Stimulated activated CD4-positive, alpha-beta T cell treated with anti-CD3 and anti-CD28 coated beads, Interleukin-2, amount 100 ng/mL, for 24 hours (primary cell): ENCODE results near the gene NOB1.
"Not testable (repeated sequence)": the region's sequence is repeated elsewhere in the genome, so short reads cannot be mapped to it uniquely, and the experiment has no call there.

ENCODE experiments used
- DNase-seq, 2 donors: peaks; one replicate each; pipeline ENCODE4 v3.0.0-alpha.2; 2020

Gene NOB1

DNA sequence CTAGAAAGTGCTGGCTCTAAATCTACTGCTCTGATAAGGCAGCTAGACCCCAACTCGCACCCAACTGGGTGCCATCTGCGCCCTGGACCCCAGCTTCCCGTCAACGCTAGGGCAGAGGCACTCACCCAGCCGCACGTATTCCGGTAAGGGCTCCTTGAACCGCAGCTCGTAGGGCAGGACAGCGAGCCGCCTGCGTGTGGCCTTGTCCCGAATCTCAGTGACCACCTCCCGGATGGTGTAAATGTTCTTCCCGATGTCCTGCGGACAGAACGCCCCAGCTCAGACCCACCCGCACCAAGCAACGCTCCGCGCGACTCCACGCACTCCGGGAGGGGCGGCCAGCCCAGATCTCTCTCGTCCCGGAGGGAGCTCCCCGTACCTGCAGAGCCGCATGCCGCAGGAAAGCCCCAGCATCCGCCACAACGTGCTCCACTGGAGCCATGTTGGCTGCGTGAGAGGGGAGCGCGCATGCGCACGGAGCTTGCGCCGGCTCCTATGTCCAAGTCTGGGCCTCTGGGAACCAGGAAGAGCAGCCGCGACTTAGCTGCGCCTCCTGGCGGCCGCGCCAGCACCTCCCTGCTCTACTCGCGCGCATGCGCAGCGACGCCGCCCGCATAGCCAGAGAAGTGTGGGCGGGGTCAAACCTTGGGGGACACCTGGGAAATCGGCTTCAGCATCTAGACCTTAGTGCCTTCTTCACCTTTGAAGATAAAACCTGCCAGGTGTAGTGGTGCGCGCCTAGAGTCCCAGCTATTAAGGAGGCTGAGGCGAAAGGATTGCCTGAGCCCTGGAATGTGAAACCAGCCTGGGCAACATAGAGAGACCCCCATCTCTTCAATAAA, at the start of gene NOB1:
NOB1 (minus strand) TSS at position 458 of the 842 bp plus-strand sequence; CDS start at position 442, 16 bp downstream.
- DNase-seq = peak; percentile 96 to 97

DNA sequence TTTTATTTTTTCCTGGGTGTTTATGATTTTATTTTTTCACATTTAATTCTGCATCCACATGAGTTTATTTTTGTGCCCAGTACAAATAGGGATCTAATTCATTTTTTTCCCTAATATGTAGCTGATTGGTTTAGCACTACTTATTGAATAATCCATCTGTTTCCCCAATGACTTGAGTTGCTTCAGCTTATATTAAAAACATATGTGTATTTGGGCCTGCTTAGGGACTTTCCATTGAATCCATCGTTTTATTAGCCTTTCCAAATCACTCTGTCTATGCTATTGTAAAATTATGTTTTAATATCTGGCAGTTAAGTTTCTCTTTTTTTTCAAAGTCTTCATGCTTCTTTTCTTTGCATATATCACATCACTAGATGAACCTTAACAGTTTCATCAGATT, 49.6 kb upstream of the NOB1 start:
- DNase-seq = no peak

DNA sequence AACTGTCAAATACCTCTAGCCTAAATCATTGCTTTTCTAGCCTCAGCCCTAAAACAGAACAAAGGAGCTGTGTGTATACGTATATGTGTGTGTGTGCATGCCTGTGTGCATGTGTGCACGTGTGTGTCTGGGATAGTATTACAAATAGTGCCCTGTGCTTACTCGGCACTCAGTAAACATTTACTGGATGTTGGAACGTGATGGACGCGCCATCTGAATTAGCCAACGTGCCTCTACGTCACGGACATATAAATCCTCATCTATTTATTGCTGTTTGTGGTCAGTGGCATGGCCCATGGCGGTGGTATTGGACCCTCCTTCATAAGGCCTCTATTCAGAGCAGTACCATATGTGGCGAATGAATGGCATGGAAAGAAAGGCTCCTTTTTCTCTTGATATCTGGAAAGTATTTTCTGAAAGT, 44.9 kb upstream of the NOB1 start:
- DNase-seq = no peak

DNA sequence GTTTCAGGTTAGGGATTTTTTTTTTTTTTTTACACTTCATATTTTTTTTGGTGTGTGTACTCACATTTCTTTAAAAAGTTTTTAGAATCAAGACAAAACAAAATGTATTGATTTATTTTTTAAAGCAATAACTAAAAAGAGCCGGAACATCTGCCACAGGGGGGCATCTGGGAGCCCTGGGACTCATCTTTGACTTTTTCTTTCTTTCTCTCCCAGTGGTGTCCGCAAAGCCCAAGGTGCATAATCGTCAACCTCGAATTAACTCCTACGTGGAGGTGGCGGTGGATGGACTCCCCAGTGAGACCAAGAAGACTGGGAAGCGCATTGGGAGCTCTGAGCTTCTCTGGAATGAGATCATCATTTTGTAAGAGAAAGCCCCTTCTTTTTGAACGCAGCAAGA, 43.7 kb upstream of the NOB1 start:
- DNase-seq = no peak

DNA sequence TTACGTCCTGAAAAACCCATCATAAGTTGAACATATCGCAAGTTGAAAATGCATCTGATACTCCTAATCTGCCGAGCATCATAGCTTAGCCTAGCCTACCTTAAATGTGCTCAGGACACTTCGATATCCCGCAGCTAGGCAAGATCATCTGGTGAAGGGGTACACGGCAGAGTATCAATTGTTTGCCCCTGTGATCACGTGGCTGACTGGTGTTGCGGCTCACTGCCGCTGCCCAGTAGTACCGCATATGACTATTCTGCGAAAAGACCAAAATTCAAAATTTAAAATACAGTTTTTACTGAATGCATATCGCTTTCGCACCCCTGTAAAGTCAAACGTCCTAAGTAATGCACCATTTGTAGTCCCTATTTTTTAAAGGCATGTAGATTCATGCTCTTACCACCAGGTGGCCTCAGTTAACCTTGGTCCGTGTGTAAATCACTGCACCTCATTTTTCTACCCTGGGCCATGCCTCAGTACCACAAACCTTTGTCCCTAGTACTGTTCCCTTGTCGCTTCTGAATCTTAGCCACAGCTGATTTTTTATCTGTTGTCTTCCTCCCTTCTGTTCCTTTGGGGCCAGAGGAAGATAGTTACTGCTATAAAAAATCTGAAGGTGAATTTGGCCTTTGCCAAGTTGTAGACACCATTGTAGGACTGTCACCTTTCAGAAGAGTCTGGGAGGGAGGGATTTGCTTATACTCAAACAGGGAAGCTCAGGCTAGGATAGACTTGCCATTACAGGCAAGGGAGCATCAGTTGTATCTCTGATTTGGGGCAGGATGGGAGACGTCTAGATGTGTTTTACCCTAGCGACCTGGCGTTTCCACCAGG, 41.8 kb upstream of the NOB1 start:
- DNase-seq = peak; percentile 8 to 21

DNA sequence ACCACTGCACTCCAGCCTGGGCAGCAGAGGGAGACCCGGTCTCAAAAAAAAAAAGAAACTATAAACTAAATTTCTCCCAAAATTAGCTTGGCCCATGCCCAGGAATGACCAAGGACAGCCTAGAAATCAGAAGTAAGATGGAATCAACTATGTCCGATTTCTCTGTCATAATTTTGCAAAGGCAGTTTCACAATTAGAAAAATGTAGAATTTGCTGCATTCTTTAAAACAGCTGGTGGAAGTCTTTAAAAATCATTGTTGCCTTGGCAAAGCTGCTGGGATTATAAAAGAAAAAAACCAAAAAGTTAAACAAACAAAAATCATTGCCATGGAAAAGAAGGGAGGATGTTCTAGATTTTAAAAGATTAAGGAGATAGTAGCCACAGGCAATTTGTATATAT, 39.8 kb upstream of the NOB1 start:
- no peak for DNase-seq

DNA sequence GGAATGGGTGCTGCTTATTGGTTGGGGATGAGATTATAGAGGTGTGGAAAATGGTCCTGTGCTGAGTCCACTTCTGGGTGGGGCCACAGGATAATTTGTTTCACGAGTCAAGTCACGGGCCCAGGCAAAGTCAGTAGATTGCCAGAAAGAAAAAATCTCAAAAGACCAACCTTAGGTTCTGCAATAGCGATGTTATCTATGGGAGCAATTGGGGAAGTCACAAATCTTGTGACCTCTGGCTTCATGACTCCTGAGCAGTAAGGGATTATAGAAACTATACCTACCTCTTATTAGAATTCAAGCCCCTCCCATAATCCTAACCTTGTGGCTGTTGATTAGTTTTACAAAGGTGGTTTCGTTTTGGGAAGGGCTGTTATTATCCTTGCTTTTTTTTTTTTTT, 38.8 kb upstream of the NOB1 start:
- no peak for DNase-seq

DNA sequence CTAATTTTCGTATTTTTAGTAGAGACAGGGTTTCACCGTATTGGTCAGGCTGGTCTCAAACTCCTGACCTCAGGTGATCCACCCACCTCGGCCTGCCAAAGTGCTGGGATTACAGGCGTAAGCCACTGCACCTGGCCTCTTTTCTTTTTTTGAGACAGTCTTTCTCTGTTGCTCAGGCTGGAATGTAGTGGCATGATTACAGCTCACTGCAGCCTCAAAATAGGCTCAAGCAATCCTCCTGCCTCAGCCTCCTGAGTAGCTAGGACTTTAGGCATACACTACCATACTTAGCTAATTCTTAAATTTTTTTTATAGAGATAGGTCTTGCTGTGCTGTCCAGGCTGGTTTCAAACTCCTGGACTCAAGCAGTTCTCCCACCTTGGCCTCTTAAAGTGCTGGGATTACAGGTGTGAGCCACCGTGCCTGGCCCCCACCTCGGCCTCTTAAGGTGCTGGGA, 36.7 kb upstream of the NOB1 start:
- not testable (repeated sequence) for DNase-seq

DNA sequence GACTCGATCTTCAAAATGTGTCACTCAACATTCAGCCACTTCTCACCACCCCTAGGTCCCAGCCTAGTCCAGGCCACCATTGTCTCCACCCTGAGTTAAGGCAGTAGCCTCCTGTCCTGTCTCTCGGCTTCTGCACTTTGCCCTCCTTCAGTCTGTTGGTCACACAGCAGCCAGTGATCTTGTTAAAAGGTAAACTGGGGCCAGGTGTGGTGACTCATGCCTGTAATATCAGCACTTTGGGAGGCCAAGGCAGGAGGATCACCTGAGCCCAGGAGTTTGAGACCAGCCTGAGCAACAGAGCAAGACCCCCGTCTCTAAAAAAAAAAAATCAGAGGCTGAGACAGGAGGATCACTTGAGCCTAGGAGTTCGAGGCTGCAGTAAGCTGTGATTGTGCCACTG, 33.2 kb upstream of the NOB1 start:
- no peak for DNase-seq

DNA sequence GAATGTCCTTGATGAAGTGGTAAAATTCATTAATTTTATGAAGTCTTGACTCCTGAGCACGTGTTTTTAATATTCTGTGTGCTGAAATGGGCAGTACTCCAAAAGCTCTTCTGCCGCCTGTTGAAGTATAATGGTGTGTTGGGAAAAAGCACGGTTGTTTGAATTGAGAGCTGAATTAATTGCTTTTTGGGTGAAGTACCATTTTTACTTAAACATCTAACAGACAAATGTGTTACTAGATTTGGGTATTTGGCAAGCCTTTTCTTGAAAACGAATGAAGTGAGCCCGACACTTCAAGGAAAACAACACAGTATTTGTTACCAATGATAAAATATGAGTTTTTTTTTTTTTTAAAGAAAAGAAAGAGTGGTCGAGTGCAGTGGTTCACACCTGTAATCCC, 29.9 kb upstream of the NOB1 start:
- no peak for DNase-seq

DNA sequence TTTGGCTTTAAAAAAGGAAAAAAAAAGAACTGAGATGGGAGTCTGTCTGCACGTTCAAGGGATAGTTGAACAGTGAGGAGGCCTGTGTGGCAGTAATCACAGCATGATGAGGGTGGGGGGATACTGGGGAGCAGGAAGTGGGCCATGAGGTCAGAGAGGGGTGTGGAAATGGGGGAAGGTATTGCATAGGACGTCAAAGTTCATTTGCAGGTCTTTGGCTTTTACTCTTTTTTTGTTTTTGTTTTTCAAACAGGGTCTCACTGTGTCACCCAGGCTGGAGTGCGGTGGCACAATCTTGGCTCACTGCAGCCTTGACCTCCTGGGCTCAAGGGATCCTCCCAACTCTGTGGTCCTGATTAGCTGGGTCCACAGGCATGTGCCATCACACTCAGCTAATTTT, 26.4 kb upstream of the NOB1 start:
- no peak for DNase-seq

DNA sequence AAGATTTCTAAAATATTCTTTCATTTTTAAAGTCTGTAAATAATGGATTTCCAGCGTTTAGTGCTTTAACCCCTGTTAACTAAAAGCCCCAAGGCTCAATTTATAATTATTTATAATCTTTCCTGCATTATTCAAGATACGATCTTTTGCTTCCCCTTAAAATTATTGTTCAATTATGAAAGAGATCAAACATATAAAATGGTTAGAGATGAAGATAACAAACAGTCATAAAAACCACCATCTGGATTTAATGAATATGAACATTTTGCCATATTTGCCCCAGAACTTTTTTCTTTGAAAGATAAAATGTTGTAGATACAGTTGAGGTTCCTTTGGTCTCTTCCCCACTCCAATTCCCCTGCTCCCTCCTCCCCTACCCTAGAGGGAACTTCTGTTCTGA, 25.0 kb upstream of the NOB1 start:
- no peak for DNase-seq

DNA sequence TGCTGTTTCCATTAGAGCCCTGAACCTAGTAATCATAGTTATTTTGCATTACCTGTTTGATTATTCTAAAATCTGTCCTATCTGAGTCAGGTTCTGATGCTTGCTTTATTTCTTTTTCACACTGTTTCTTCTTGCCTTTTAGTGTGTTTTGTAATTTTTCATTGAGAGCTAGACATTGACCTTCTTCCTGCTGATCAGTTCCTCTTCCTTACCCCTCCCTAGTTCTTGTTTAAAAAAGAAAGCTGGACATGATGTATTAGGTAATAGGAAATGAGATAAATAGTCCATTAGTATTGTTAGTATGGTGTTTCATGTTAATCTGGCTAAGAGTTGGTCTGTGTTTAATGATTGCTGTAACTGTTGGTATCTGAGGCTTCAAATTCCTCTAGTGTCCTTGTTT, 20.8 kb upstream of the NOB1 start:
- no peak for DNase-seq

DNA sequence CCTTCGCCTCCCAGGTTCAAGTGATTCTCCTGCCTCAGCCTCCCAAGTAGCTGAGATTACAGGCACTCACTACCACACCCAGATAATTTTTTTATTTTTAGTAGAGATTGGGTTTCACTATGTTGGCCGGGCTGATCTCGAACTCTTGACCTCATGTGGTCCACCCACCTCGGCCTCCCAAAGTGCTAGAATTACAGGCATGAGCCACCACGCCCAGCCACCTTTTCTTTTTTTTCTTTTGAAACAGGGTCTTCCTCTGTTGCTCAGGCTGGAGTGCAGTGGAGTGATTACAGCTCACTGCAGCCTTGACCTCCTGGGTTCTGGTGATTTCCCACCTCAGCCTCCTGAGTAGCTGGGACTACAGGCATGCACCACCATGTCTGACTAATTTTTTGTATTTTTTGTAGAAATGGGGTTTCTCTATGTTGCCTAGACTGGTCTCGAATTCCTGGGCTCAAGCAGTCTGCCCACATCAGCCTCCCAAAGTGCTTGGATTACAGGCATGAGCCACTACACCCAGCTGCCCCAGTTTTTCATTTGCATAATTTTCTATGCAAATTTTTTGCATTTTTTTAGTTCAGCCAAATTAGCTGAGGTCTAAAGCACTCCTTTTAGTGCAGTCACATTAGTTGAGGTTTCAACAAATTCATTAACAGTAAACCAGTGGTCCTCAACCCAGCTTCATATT, 18.7 kb upstream of the NOB1 start:
- DNase-seq = no peak

DNA sequence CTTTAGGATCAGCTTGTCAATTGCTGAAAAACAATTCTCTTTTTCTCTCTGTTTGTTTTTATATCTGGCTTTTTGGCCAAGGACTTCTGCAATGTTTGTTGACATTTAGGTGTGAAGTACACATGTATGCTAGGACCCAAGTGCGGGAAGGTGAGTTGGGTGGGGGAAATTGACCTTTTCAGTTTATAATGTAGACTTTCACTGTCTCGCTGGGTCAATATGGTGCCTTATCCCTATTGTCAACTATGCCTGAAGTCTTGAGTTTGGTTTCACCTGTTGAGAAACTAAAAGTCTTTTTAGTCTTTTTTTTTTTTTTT, 16.9 kb upstream of the NOB1 start:
- DNase-seq = no peak

DNA sequence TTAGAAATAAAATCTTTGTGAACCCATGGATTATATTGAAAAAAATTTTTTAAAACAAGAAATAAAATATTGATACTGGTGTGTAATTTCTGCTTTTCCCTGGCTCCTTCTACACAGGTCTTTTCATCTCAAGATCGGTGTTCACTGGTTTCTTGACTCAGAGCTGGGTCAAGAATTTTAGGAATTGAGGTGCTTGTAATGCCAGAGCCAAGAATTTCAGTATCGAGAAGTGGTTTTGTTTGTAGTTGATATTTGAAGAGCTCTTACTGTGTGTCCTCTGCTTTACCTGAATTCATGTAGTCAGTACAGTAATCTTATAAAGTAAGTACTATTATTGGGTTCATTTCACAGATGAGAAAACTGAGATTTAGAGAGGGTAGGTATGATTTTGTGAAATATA, 14.7 kb upstream of the NOB1 start:
- no peak for DNase-seq

DNA sequence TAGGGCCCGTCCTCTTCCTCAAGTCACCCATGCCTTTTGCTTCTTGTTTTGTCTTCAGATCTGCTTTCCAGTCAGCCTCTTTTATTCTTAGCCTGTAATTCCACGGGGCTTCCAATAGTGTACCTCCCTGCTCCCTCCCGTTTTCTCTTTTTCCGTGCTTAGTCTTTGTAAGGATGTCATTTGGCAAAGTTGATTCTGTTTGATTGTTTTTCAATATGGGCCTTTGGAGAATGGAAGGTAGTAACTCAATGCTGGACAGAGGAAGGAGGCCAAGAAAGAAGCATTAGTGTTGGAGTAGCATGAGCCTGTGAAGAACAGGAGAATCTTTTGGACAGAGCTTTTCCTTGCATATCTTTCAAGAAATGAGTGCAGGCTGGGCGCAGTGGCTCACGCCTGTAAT, 13.9 kb upstream of the NOB1 start:
- DNase-seq = no peak

DNA sequence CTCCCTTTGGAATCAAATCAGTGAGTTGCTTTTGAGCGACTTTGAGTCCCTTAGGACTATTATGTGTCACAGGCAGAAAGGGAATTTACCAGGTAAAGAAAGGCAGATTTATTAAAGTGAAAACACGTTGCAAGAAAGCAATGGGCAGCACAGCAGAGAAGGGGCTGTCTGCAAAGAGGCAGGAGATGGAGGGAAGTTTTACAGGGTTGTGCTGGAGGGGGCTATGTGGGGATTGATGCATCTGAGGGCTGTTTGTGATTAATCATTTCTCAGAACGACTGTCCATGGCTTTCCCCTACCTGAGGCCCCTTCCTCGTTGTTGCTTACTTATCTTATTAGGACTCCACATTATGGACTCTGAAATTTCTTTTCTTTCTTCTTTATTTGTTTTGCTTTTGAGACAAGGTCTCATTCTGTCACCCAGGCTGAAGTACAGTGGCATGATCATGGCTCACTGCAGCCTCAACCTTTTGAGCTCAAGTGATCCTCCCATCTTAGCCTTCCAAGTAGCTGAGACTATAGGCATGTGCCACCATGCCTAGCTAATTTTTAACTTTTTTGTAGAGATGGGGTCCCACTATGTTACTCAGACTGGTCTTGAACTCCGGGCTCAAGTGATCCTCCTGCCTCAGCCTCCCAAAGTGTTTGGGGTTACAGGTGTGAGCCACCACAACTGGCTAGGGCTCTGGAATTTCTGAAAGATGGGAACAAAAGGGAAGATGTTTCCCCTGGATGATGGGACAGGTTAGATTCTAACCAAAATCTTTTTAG, 12.9 kb upstream of the NOB1 start:
- no peak for DNase-seq

DNA sequence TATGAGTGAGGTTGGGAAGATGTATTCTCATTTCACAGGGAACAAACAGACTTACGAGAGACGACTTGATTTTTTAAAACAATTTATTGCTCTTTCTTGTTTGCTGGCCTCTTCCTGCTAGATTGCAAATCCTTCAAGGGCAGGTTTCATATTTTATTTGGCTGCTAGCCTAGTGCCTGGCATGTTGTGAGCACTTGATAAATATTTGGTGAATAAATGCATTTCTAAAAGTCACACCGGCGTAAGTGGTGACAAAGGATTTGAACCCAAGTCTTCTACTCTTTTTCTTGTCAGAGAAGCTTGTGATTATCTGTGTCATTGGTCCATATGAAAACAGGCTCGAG, 8.8 kb upstream of the NOB1 start:
- no peak for DNase-seq

DNA sequence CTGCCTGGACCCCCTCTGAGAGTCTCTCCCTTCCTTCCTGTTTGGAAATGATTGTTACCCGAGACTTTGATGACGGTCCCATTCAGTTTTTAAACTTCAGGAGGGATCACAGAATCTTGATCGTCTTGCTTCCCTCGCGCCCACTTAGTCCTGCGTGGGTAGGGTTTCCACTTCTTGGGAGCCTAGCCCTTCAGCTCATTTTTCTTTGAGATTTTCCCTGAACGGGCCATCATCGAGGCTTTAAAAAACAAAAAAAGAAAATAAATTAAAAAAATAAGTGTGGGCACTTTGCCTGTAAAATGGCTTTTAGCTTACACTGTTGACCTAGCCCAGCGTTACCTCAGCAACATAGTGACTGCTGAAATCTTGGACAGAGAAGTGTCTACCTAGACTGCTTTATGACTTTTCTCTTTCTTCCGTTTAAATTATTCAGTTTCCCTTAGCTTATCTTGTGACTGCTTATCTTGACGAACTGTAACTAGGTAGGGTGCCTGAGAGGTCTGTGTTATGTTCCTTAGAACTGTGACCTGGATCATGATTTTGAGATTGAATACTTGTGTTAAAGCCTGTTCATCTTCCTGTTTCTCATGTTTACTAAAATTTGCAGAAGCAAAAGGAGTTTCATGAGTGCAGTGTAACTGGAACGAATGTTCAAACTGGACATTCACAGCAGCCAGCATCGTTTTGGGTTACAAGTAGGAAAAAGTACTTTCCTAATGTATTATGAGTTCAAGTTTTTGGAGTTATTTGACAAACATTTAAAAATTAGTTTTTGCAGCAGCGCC, 8.3 kb upstream of the NOB1 start:
- no peak for DNase-seq

DNA sequence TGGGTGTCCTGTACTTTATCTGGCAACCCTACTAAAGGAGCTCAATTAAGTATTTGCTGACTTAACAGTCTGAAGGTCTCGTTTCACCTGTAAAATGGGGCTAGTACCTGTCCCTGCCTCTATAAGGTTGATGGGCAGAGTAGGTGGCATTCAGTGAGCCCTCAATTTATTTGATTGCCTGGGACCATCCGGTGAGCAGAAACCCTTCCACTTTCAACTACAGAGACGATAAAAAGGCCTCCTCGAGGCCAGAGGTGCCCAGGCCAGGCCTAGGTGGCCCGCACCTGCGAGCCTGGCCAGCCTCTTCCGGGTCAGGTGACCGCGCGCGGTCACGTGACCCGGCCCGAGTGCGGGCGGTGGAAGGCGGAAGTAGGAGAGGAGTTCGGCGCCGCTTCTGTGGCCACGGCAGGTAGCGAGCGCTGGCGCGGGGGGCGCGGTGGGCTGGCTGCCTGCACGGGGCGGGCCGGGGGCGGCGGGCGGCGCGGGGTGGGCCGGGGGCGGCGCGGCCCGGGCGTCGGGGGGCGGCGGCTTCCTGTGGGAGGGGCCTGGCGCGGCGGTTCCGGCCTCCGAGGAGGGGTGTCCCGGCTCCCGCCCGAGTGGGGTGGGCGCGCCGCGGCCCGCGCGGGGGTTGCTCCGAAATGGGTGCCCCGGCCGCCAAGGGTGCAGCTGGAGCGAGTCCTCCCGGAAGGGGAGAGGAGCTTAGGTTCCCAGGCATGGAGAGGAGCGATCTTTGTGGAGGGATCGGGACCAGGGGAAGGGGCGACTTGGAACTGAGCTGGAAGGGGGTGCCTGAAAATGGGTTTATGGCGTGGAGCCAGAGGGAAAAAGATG, 7.5 kb upstream of the NOB1 start, which contains the start of gene WWP2:
WWP2 (plus strand) TSS at position 350 of the 831 bp plus-strand sequence. CDS start 24,679 bp downstream, outside the sequence.
- peak; percentile 78 to 79 for DNase-seq
